Fibroblast of skin of right biceps (primary cell): ENCODE data around the gene KIF6.

Source experiments
- DNase-seq: peaks from one replicate; pipeline ENCODE4 v3.0.0-alpha.2; 2013

Gene KIF6

DNA sequence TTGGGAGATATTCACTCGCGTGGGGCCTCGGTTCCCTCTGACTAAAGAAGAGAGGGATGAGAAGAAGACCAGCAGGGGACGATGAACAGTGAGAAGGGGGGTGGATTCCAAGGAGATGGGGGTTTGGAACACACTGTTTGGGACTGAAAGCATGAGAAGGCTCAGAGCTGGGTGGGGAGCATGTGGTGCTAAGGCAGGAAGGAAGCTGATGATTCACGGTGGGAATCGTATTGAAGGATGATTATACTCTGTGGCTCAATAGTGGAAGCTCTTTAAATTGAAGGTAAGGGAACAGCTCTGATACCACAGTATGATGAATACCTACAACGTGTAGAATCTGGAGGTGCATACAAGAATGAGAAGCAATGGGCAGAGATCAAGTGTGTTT is 285.2 kb downstream of the KIF6 start:
- peak; percentile 57 for DNase-seq

GRCh38 chr6:39439342-39440038 is 285.7 kb downstream of the KIF6 start:
- no peak for DNase-seq

DNA sequence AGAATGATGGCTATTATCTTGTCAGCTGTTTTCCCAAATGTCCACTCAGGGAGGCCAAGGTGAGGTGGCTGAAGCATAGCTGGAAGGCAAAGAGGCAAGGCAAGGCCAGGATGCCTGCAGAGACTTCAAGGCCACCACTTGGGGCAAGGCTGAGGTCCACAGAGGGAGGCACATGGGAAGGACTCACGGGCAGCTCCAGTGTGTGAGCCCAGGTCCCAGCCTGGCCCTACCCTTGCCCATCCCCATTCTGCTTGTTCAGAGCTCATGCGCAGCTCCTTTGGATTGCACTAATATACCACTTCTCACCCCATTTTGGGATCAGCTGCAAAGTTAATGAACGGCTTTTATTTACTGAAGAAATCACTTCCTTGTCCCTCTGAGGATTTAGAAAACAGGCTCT is 291.6 kb downstream of the KIF6 start:
- DNase-seq = no peak

GRCh38 chr6:39432330-39433025 is 292.7 kb downstream of the KIF6 start:
- peak; percentile 89 for DNase-seq

- DNase-seq = peak; percentile 67
Measured at GRCh38 chr6:39430871-39431523, 294.2 kb downstream of the KIF6 start.

GRCh38 chr6:39430446-39430845 is 294.8 kb downstream of the KIF6 start:
- DNase-seq = no peak

DNA sequence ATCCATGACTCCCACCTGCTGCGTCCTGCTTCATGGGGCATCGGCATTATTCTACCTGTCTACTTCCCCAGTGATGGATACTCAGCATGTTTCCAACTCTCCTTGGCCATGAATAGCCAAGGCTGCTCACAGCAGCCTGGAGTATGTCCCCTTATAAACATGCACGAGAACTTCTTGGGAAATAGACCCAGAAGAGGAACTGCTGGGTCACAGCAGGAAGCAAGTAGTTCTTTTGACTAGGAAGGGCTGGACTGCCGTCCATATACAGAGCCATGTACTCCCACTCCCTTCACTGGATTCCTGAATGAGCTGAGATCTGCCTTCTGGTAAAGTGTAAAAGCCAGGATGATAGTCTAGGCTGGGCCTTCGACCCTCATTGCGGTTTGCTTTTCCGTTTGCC is 296.4 kb downstream of the KIF6 start:
- no peak for DNase-seq

DNA sequence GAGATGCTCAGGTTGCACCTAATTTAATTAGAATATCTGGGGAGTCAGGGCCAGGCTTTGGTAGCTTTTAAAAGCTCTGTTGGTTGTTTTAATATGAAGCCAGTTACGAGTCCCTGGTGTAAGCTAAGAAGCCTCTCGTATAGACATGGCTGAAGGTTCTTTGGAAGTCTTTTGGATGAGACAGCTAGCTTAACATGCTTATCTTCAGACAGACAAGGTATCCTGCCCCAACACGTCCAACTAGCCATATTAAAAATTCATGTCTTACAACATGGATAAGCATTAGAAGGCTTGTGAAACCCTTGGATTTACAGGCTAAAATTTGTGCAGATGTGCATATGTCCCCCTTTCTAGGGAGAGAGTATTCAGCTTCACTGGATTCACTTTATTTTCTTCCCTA is 297.1 kb downstream of the KIF6 start:
- DNase-seq = no peak

DNA sequence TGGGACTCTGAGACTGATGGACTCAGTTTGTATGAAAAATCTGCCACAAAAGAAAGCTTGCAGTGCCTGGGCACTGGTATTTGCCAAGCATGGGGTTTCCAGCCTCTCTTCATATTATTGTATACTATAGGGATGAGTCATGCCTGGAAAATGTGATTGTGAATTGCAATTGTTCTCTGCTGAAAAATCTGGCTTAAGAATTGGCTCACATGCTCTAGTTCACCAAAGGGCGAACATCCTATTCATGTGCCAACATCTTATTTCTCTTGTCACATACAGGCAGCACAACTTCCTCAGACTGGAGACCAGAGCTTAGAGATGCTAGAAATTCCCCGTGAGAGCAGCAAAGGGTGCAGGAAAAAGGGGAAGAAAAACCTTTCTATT is 299.1 kb downstream of the KIF6 start:
- peak; percentile 84 for DNase-seq

DNA sequence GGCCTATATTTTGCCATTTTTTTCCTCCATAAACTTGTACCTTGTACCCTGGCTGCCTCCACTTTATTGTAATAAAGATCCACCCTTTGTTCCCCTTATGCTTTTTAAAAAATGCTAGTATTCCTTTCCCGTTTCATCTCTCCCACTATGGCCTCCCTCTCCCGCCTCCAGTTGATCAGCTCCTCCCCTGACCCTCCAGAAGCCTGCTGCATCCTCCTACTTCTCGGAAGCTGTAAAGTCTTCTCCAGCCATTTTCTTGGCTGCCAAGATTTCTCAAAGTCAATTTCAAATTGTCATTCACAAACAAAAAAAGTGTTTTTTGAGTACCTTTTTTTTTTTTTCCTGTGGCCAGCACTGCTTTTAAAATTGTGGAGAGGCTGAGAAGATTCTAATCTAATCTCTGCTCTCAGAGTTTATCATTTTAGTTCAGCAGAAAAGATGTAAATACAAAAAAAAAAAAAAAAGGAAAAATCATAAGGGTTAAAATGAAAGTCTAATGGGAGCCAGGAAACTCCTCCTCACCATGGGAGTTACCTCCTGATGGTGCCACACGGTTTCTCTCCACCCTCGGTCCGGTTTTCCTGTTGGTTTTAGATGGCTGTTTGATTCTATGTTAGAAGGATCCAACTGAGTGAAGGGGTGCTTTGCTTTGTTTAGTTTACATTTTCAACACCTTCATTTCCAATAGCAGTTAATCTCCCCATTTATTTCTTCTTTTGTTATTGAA is 299.7 kb downstream of the KIF6 start:
- no peak for DNase-seq

DNA sequence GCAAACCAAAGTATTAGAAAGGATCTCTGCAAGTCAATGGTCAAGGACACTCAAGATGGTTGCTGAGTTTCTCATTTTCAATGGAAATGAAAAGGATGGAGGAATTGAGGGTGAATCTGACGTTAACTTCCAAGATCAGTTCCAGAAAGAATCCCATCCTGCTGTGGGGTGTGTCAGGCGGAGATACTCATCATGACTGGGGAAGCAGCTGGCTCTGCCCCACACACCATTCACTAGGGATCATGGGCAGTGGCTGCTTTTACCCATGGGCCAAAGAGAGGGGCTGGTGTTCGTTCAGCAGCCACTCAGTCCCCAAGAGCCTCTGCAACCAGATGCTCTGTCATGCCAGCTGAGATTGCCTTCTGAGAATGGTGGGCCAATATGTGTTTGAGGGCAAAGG is 300.4 kb downstream of the KIF6 start:
- no peak for DNase-seq

GRCh38 chr6:39422238-39422637 is 303.0 kb downstream of the KIF6 start:
- no peak for DNase-seq

DNA sequence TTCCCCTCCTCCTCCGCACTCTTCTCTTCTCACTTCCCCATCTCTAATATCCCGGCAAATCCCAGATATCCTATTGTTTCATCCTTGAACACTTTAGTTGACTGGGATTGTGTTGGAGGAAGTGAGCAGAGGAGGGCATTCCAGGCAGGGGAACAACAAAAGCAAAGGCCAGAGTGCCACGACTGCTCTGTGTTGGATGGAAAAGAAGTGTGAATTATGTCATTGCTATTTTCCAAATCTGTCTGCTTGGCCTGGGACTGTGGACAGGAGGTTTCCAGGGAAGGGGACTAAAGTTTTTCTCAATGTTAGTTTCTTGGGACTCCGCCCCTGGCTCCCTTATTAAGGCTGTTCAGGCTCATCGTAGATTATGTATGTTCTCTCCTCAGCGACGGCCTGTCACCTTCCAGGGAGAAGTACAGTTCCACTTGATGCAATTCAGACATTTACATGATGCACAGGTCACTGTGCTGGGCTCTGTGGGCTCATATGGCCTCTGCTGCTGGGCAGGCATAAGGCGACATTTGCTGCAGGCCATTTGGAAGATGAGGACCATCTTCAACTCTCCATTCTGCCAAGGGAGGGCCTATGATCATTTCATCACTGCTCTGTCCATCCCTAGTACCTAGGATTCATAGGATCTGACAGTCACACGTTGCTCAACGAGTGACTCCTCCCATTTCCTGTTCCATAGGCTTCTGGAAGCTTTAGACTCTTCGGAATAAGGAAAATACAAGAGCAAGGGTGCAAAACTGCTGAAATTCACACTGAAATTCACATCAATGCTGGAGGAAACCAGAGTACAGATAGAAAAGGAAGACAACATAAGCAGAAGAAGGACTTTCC is 303.6 kb downstream of the KIF6 start:
- no peak for DNase-seq

DNA sequence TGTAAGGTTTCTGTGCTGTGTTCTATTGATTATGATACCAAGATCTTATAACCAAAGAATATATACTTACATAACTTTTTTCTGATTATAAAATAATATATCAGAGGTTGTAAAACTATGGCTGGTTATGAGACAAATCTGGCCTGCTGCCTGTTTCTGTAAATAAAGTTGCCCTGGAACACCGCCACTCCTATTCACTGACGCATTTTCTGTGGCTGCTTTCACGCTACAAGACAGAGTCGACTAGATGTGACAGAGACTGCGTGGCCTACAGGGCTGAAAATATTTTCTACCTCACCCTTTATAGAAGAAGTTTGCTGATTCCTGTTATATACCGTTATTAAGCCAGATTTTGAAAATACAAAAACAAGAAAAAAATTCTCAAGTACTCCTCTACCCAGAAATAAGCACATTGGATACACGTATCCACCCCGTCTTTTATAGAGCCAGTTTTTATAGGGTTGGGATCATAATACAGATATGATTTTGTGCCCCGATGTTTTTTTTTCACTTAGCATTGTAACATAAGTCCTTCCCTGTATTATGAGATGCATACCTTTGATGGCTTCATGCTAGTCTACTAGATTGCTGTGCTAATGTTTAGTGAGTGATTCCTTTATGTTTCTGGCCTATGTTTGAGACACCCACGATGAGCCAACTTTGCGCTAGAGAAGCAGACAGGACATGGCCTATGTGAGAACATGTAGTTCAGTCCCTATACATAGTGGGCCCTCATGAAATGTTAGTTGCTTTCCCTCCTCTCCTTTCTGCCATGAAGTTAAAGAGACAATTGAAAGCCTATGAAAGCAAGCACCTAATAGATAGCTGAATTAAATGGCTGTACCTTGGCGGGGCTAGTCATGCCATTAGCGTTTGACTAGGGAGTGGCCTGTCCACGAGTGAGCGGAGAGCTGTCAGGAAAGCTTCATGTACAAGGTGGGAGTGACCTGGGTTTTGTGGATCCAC is 304.6 kb downstream of the KIF6 start:
- DNase-seq = peak; percentile 71

GRCh38 chr6:39419607-39420006 is 305.6 kb downstream of the KIF6 start:
- DNase-seq = no peak

GRCh38 chr6:39417440-39417839 is 307.8 kb downstream of the KIF6 start:
- no peak for DNase-seq

- DNase-seq = peak; percentile 91
Measured at GRCh38 chr6:39416728-39417127, 308.5 kb downstream of the KIF6 start.

DNA sequence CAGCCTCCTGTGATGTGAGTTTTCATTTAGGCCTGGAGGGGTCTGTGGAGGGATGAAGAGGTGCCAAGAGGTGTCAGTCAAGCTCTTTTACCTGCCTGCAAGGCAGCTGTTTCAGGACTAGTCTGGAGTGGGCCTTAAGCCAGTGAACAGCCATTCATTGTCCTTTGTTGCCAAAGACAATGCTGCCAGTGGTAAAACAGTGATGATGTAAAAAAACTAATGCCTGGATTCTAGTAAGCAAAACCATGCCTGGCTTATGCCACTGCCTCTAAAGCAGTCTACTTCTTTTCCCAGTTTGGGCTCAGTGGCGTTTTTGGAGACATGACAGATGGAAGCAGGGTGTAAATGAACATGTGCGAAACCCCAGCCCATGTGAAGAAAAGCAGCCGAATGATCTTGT is 309.2 kb downstream of the KIF6 start:
- no peak for DNase-seq

DNA sequence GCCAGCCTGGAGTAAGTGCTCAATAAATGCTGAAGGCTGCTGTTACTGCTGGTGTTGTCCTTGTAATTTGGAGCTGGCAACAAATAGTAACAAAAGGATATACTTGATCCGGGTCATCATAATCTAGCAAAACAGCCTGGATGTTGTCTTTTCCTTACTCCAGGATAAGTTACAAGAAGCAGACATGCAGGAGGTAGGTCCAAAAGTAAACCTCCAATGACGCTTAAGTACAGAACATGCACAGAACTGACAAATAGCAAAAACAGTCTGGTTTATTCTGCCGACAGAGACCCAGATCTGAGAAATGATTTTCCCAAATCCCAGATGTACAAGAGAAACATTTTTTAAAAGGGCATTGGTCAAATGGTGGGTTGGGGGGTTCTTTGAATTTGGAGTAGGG is 309.7 kb downstream of the KIF6 start:
- no peak for DNase-seq

- DNase-seq = peak; percentile 35
Measured at GRCh38 chr6:39411465-39411864, 313.7 kb downstream of the KIF6 start.

GRCh38 chr6:39411001-39411400 is 314.2 kb downstream of the KIF6 start:
- no peak for DNase-seq
